ENCODE data around the gene PSMA8. TPM values are rescaled to one million over a fixed set of nuclear protein-coding genes. Genes with fewer than 3 reads are reported as not detected.
A peak's percentile ranks its signal among the peaks of the same experiment; 100 is the strongest.

PSMA8 gene
- total and polyA plus RNA-seq, 2 donors (not counting 1 experiment from before 2014, with no cell fraction given): not detected

- H2AFZ ChIP-seq (ENCODE audit: low read length): no peak overlapping the region
- no peak overlapping the region for H3K9ac ChIP-seq (ENCODE audit: insufficient read depth, low read length)
- no peak overlapping the region for H3K27ac ChIP-seq (ENCODE audit: insufficient read depth, low read length)
- H3K36me3 ChIP-seq (ENCODE audit: control insufficient read depth, insufficient read depth, low read length): peaks cover 4% of the 10 kb centered on the region
- H3K4me2 ChIP-seq (ENCODE audit: extremely low read depth, insufficient read depth, low read length): peak overlapping the region; percentile 97
- no peaks in the 10 kb centered on the region for H3K9me3 ChIP-seq (ENCODE audit: control insufficient read depth, insufficient read depth, low read depth, low read length)
- H3K4me1 ChIP-seq (ENCODE audit: control insufficient read depth, extremely low read depth, insufficient read depth, low read length): no peaks in the 10 kb centered on the region
- H3K79me2 ChIP-seq (ENCODE audit: control insufficient read depth, insufficient read depth, low read length): peaks cover 58% of the 10 kb centered on the region
- no peak for TF ChIP-seq EZH2 (IDR thresholded peaks at IDR 0.05; ENCODE audit: low read length, missing control alignments)
- TF ChIP-seq CTCF (conservative IDR thresholded peaks at IDR 0.05 in 1 of 2, IDR thresholded peaks at IDR 0.05 in 1 of 2; ENCODE audit: low read depth in 1 of 2, low read length in 2 of 2): no peak
- H4K20me1 ChIP-seq (ENCODE audit: control insufficient read depth, extremely low read depth, insufficient read depth, low read length): peaks cover 2% of the 10 kb centered on the region
- no peaks in the 10 kb centered on the region for H3K27me3 ChIP-seq (ENCODE audit: control insufficient read depth, insufficient read depth, low read length)
- H3K4me3 ChIP-seq (replicated peaks in 1 of 4; ENCODE audit: control extremely low read depth in 1 of 4, insufficient read depth in 1 of 4, low read depth in 3 of 4, low read length in 4 of 4): peak overlapping the region; percentile 79 to 98 (median 92)
- DNase-seq (ENCODE audit: low read depth in 2 of 2): peak; percentile 12 to 26
Observed at GRCh38 chr18:26088487-26088886, 45.2 kb upstream of the PSMA8 start.

DNA sequence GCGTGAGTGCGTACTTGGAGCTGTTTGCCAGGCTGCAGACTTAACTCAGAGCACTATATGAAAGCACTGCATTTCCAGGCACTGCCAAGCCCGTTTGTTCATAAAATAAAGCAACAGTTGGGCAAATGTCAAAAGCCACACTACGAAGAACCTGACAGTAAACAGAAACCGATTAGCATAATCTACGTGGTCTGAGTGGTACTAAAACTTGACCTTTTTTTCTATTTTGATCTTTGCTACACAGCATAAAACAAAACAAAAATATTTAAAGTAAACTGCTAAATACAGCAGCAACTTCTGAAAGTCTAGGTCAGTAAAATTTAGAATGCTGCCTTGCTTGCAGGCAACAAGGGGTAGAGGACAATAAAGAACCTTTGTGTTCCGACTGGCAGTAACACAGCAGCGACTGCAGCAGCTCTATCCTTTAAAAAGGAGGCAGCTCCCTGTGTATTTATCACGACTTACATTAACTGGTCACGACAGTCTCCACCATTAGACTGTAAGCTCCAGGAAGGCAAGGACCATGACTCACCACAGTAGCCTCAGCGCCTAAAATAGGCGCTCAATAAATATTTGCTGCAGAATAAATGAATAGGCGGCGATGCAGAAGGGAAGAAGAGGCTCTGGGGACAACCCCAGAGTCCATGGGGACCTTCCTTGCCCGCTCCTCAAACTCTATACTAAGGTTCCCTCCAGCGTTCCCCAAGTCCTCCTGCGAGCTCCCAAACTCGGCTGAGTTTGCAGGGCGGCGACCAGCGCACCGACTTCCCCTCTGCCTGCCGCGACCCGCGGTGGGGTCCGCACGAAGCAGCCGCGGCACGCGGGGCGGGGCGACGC lies 44.2 kb upstream of the PSMA8 start:
- Histone ChIP-seq H3K36me3 (ENCODE audit: control insufficient read depth, insufficient read depth, low read length) (peaks cover 2% of the 10 kb centered on the region), H3K4me2 (ENCODE audit: extremely low read depth, insufficient read depth, low read length) (peak overlapping the region; percentile 97), H4K20me1 (ENCODE audit: control insufficient read depth, extremely low read depth, insufficient read depth, low read length) (peaks cover 2% of the 10 kb centered on the region), H3K4me3 (replicated peaks in 1 of 4; ENCODE audit: control extremely low read depth in 1 of 4, insufficient read depth in 1 of 4, low read depth in 3 of 4, low read length in 4 of 4) (peak overlapping the region; percentile 79 to 98 (median 92)), H3K9ac (ENCODE audit: insufficient read depth, low read length) (peak overlapping the region; percentile 98), H3K4me1 (ENCODE audit: control insufficient read depth, extremely low read depth, insufficient read depth, low read length) (no peaks in the 10 kb centered on the region), H3K27me3 (ENCODE audit: control insufficient read depth, insufficient read depth, low read length) (no peaks in the 10 kb centered on the region), H3K9me3 (ENCODE audit: control insufficient read depth, insufficient read depth, low read depth, low read length) (no peaks in the 10 kb centered on the region), H2AFZ (ENCODE audit: low read length) (peak overlapping the region; percentile 34), H3K27ac (ENCODE audit: insufficient read depth, low read length) (peak overlapping the region; percentile 99), H3K79me2 (ENCODE audit: control insufficient read depth, insufficient read depth, low read length) (peaks cover 54% of the 10 kb centered on the region)
- TF ChIP-seq CTCF (conservative IDR thresholded peaks at IDR 0.05 in 1 of 2, IDR thresholded peaks at IDR 0.05 in 1 of 2; ENCODE audit: low read depth in 1 of 2, low read length in 2 of 2): no peak
- DNase-seq (ENCODE audit: low read depth in 2 of 2): peak; percentile 48 to 49

DNA sequence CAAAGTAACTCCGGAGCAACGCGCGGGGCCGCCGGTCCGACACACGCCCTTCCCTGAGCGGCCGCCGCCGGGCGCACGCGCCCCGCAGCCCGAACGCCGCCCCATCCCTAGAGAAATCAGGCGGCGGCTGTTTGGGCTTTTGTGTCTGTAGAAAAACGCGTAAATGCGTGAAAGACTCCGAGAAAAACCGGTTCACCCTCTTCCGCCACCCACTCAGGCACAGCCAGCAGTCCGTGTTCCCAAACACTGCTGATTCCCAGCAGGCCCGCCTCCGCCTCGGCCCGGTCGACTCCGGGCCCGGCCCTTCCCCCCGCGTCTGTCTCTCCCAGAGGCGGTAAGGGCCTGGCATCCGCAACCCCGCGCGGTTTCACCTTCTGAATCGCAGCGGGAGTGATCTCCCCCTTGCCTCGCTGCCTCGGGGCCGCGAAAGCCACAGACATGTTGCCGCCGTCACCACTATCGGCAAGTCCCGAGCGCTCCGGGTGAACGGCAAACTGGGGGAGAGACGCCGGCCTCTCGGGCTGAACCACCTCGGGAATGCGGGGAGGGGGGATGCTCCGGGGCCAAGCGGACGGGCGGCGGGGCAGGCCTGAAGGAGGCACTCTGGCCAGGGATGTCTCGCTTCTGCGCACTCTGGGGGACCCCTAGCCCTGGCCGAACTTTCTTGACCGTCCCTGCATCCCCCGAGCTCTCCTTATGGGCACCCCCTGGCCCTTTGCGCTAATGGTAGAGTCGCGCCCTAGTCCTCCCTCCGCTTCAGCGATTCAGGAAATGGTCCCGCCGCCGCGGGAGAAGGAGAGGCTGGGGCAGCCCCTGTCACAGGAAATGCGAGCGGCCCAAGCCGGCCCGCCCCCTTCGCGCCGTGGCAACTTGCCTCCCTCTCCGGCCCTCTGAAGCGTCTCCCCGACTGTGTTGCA lies 43.3 kb upstream of the PSMA8 start, which contains the start of gene SS18:
Gene SS18, minus strand, starts transcription at position 484 of the 917 bp plus-strand sequence. Its CDS starts 44 bp downstream, at position 440.
- Histone ChIP-seq H4K20me1 (ENCODE audit: control insufficient read depth, extremely low read depth, insufficient read depth, low read length) (peaks cover 2% of the 10 kb centered on the region), H3K4me3 (replicated peaks in 1 of 4; ENCODE audit: control extremely low read depth in 1 of 4, insufficient read depth in 1 of 4, low read depth in 3 of 4, low read length in 4 of 4) (peak within 1 kb of the TSS; percentile 79 to 98 (median 92)), H3K27me3 (ENCODE audit: control insufficient read depth, insufficient read depth, low read length) (no peaks in the 10 kb centered on the region), H3K9me3 (ENCODE audit: control insufficient read depth, insufficient read depth, low read depth, low read length) (no peaks in the 10 kb centered on the region), H3K9ac (ENCODE audit: insufficient read depth, low read length) (peak within 1 kb of the TSS; percentile 98), H3K79me2 (ENCODE audit: control insufficient read depth, insufficient read depth, low read length) (peaks cover 47% of the 10 kb centered on the region), H3K4me1 (ENCODE audit: control insufficient read depth, extremely low read depth, insufficient read depth, low read length) (no peaks in the 10 kb centered on the region), H3K27ac (ENCODE audit: insufficient read depth, low read length) (peak within 1 kb of the TSS; percentile 99), H2AFZ (ENCODE audit: low read length) (peak within 1 kb of the TSS; percentile 86), H3K36me3 (ENCODE audit: control insufficient read depth, insufficient read depth, low read length) (peaks cover 1% of the 10 kb centered on the region), H3K4me2 (ENCODE audit: extremely low read depth, insufficient read depth, low read length) (peak within 1 kb of the TSS; percentile 97)
- peak; percentile 94 for DNase-seq (ENCODE audit: low read depth in 2 of 2)
- no peak for TF ChIP-seq CTCF (conservative IDR thresholded peaks at IDR 0.05 in 1 of 2, IDR thresholded peaks at IDR 0.05 in 1 of 2; ENCODE audit: low read depth in 1 of 2, low read length in 2 of 2)
- no peak for TF ChIP-seq EZH2 (IDR thresholded peaks at IDR 0.05; ENCODE audit: low read length, missing control alignments)
